GM12873 (cell line): ENCODE data around the gene LRRC27.

Experiments
- CTCF ChIP-seq: IDR thresholded peaks from 2 replicates; pipeline ENCODE4 v1.5.1; 2012; ENCODE audit warnings: low read depth, mild to moderate bottlenecking, moderate library complexity, low read length, control low read depth; ENCODE audit not compliant: insufficient read depth; ENCODE audit errors: missing control alignments

LRRC27 gene

DNA sequence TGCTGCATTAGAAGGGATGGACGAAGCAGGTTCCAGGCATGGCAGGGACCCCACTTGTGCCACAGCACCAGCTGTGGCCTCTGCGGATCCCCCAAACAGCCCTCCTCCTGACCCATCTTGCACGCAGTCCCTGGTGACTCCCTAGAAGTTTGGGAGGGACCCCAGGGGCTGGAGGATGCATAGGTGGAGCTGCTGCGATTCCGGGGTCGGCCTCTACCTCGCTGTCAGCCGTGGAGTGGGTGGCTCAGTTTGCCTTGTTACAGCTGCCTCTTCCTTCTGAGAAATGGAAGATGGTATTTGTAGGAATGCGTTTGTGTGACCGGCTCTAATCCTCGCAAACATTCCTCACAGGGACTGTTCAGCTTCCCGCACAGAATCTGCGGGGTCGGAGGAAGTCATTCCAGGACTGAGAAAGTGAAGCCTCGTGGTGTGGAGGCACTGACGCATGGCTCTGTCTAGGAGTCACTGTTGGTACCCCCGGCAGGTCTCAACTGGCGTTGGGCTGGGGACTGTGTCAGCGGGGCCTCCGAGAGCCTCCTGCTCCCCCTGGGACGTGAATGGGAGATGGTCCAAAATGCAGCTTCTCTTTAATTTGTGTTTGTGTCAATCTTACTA is 82.5 kb downstream of the LRRC27 start:
- TF ChIP-seq CTCF = no peak

- no peak for TF ChIP-seq CTCF
These were observed 83.3 kb downstream of the LRRC27 start for GRCh38 chr10:132415255-132415654.

DNA sequence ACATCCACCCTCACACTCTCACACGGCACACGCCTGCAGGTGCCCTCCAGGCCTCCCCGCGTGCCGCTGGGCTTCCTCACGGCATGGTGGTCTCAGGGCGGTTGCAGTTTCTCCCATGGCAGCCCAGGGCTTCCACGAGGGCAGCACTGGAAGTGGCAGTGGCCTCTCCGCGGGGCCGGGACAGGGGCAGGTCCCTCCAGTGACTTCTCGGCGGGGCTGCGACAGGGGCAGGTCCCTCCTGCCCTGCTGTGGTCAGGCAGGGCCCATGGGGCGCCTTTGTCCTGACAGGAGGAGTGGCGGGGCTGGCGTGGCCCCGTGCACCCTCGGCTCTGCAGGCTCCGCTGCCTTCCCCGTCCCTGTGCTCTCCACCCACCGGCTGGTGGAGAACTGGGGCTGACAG is 84.0 kb downstream of the LRRC27 start:
- no peak for TF ChIP-seq CTCF

DNA sequence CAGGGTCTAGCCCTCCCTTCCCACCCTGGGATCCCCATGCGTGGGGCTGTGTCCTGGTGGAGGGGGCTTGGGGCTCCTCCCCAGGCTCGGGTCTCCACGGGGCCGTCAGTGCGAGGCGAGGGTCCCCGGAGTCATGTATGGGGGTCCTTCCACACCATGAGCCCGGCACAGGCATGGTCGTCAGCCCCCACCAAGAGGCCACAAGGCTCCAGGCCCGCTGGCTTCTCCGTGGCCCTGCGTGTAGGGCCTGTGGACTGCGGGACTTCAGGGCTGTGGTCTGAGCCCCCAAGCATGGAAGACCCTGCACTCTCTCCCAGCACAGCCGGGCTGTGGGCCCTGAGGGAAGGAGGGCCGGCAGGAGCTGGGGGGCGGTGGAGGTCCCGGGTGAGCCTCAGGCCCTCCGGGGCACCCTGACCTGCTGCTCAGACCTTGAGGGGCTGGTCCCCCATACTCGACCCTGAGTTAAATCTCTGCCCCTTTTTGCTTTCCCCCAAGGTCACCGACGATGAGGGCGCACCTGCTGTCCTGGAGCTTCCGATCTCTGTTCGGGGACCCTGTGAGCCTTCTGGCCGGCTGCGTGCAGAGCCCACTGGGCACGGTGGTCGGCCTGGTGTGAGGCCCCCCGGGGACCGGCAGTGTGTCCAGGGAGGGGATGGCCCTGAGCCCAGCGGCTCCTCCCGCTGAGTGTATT is 84.7 kb downstream of the LRRC27 start:
- TF ChIP-seq CTCF = no peak

DNA sequence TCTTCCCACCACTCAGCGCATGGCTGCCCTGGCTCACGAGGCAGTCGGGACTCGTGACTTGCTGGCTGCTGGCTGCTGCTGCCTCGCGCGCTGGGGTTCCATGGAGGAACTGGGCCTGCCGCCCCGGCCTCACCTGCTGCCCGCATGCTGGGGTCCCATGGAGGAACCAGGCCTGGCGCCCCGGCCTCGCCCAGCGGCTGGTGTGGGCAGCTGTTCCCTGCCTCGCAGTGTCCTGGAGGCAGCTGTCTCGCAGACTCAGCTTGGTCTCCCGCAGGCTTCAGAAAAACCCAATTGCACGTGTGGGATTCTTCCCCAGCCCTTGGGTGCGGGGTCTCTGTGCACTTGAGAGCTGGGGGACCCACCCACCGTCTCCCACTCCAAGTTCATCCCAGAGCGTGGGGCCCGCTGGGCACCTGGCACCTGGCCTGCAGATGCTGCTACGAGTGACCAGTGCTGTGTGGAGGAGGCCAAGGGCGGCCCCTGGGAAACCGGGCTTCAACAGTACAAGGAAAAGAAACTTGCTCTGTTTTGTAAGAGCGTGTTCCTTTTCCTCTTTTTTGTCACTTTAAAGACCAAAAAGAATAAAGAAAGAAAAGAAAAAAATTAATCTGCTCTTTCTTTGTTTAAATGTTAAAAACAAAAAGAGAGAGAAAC is 85.4 kb downstream of the LRRC27 start:
- TF ChIP-seq CTCF = no peak

GRCh38 chr10:132417957-132418441 is 86.0 kb downstream of the LRRC27 start:
- TF ChIP-seq CTCF = no peak
